ENCODE results near the gene TPPP3. TPM values are rescaled to one million over a fixed set of nuclear protein-coding genes. Genes with fewer than 3 reads are reported as not detected.

Gene TPPP3
- total and polyA plus RNA-seq, 2 donors (not counting 1 experiment from before 2014, with no cell fraction given) = 0.31 TPM; not detected in 1

- Histone ChIP-seq H3K4me1 (ENCODE audit: control insufficient read depth in 2 of 2, insufficient read depth in 2 of 2, low read length in 2 of 2) (peaks cover 25 to 31% of the 10 kb centered on the region in 2 donors), H3K27ac (ENCODE audit: low read length in 2 of 2) (no peak overlapping the region), H3K4me3 (ENCODE audit: control extremely low read depth in 1 of 5, extremely low read depth in 1 of 5, insufficient read depth in 1 of 5, low read depth in 2 of 5, low read length in 4 of 5) (peak overlapping the region in 4 of 5 experiments; percentile 21 to 62 (median 44)), H3K9me3 (ENCODE audit: control extremely low read depth in 1 of 3, control insufficient read depth in 2 of 3, insufficient read depth in 1 of 3, low read length in 2 of 3) (no peaks in the 10 kb centered on the region), H3K36me3 (replicated peaks in 1 of 2; ENCODE audit: control extremely low read depth in 1 of 2, control insufficient read depth in 1 of 2, extremely low read depth in 1 of 2, insufficient read depth in 2 of 2, low read length in 1 of 2) (no peaks in the 10 kb centered on the region), H3K4me2 (replicated peaks; ENCODE audit: low read depth, low read length, poor library complexity, severe bottlenecking) (peak overlapping the region; percentile 92), H2AFZ (ENCODE audit: insufficient read depth, low read depth, low read length, poor library complexity, severe bottlenecking) (peak overlapping the region; percentile 74), H4K20me1 (ENCODE audit: control insufficient read depth, insufficient read depth, low read length, poor library complexity, severe bottlenecking) (no peaks in the 10 kb centered on the region), H3K27me3 (replicated peaks in 1 of 4; ENCODE audit: control extremely low read depth in 1 of 4, control insufficient read depth in 3 of 4, insufficient read depth in 4 of 4, low read length in 3 of 4) (peaks cover 0 to 36% (median 17%) of the 10 kb centered on the region in 4 experiments), H3K79me2 (ENCODE audit: control insufficient read depth, insufficient read depth, low read length) (no peaks in the 10 kb centered on the region), H3K9ac (ENCODE audit: low read length) (peak overlapping the region; percentile 60)
- Mint-ChIP-seq H3K27me3 (peaks cover 40% of the 10 kb centered on the region), H3K4me3 (peak overlapping the region; percentile 89), H3K4me1 (peaks cover 30% of the 10 kb centered on the region), H3K27ac (no peak overlapping the region), H3K9me3 (ENCODE audit: insufficient read depth) (no peaks in the 10 kb centered on the region)
- ATAC-seq (ENCODE audit: low read depth) = peak; percentile 21
- CTCF ChIA-PET = interaction anchor here (0.8 to 1.2 kb wide), 2 partner anchors 18 to 91 kb away, joined by 3 to 4 read pairs; no protein-coding TSS in a partner anchor
- peak; percentile 65 for DNase-seq
- under 1% methylated on average over 50 of the region's 53 CpGs for WGBS (ENCODE audit: insufficient coverage)
- POLR2A ChIA-PET = interaction anchor here (0.6 kb wide), 1 partner anchor 172 kb away, joined by 4 read pairs; no protein-coding TSS in a partner anchor
- TF ChIP-seq CTCF (IDR thresholded peaks at IDR 0.05) (no peak), EZH2 (IDR thresholded peaks at IDR 0.05; ENCODE audit: borderline replicate concordance, insufficient read depth, low read depth, low read length, poor library complexity, severe bottlenecking) (peak; percentile 93)
- intact Hi-C loops (cut with micrococcal nuclease) = no loop called here
Observed at GRCh38 chr16:67430504-67430976, 37.2 kb upstream of the TPPP3 start.

GRCh38 chr16:67429799-67430503 is 36.7 kb upstream of the TPPP3 start:
- no peak for ATAC-seq (ENCODE audit: low read depth)
- peaks cover 25% of the 10 kb centered on the region for H3K4me1 Mint-ChIP-seq
- peak overlapping the region; percentile 89 for H3K4me3 Mint-ChIP-seq
- intact Hi-C loops (cut with micrococcal nuclease) = no loop called here
- Histone ChIP-seq H3K4me1 (ENCODE audit: control insufficient read depth in 2 of 2, insufficient read depth in 2 of 2, low read length in 2 of 2) (peaks cover 20 to 25% of the 10 kb centered on the region in 2 donors), H2AFZ (ENCODE audit: insufficient read depth, low read depth, low read length, poor library complexity, severe bottlenecking) (peak overlapping the region; percentile 74), H3K27ac (ENCODE audit: low read length in 2 of 2) (no peak overlapping the region), H3K79me2 (ENCODE audit: control insufficient read depth, insufficient read depth, low read length) (no peaks in the 10 kb centered on the region), H4K20me1 (ENCODE audit: control insufficient read depth, insufficient read depth, low read length, poor library complexity, severe bottlenecking) (no peaks in the 10 kb centered on the region), H3K9me3 (ENCODE audit: control extremely low read depth in 1 of 3, control insufficient read depth in 2 of 3, insufficient read depth in 1 of 3, low read length in 2 of 3) (no peaks in the 10 kb centered on the region), H3K4me2 (replicated peaks; ENCODE audit: low read depth, low read length, poor library complexity, severe bottlenecking) (peak overlapping the region; percentile 92), H3K36me3 (replicated peaks in 1 of 2; ENCODE audit: control extremely low read depth in 1 of 2, control insufficient read depth in 1 of 2, extremely low read depth in 1 of 2, insufficient read depth in 2 of 2, low read length in 1 of 2) (no peaks in the 10 kb centered on the region), H3K27me3 (replicated peaks in 1 of 4; ENCODE audit: control extremely low read depth in 1 of 4, control insufficient read depth in 3 of 4, insufficient read depth in 4 of 4, low read length in 3 of 4) (peaks cover 0 to 39% (median 17%) of the 10 kb centered on the region in 4 experiments), H3K9ac (ENCODE audit: low read length) (peak overlapping the region; percentile 60), H3K4me3 (ENCODE audit: control extremely low read depth in 1 of 5, extremely low read depth in 1 of 5, insufficient read depth in 1 of 5, low read depth in 2 of 5, low read length in 4 of 5) (peak overlapping the region in 4 of 5 experiments; percentile 21 to 62 (median 44))
- WGBS (ENCODE audit: insufficient coverage) = 27% methylated on average over 8 of the region's 13 CpGs
- DNase-seq = no peak
- ChIA-PET POLR2A (no interaction called here), CTCF (interaction anchor here (2.0 to 4.1 kb wide), 5 partner anchors 12 to 59 kb away, joined by 6 to 81 read pairs (median 20); partner anchors contain the start of gene ZDHHC1)
- no peak for TF ChIP-seq EZH2 (IDR thresholded peaks at IDR 0.05; ENCODE audit: borderline replicate concordance, insufficient read depth, low read depth, low read length, poor library complexity, severe bottlenecking)
- TF ChIP-seq CTCF (IDR thresholded peaks at IDR 0.05) = no peak
- no peaks in the 10 kb centered on the region for H3K9me3 Mint-ChIP-seq (ENCODE audit: insufficient read depth)
- no peak overlapping the region for H3K27ac Mint-ChIP-seq
- peaks cover 46% of the 10 kb centered on the region for H3K27me3 Mint-ChIP-seq

All from B cell (primary cell).